HL-60 (cell line): ENCODE data around the gene CEACAM19.

Experiments used
- DNase-seq, 2 experiments: peaks; one replicate each; pipeline ENCODE4 v3.0.0-alpha.2; 2010 to 2020; ENCODE audit warnings: low read depth in 1 of 2, low spot score in 1 of 2
- H3K27ac ChIP-seq: fragments of 250-450 bp; sonication (Bioruptor Pico); replicated peaks from 2 replicates; pipeline ENCODE4 v1.5.1; 2020; ENCODE audit warnings: mild to moderate bottlenecking, moderate library complexity
- H3K27me3 ChIP-seq: fragments of 250-450 bp; sonication (Bioruptor Pico); 2 replicates; pipeline ENCODE4 v1.5.1; 2021; ENCODE audit warnings: mild to moderate bottlenecking, moderate library complexity; ENCODE audit not compliant: insufficient read depth, poor library complexity, severe bottlenecking
- H3K4me3 ChIP-seq: replicated peaks from 2 replicates; pipeline ENCODE4 v1.5.1; 2011; ENCODE audit warnings: mild to moderate bottlenecking, control low read depth, low read length; ENCODE audit not compliant: insufficient read depth
- CTCF ChIP-seq: IDR thresholded peaks from one replicate; pipeline ENCODE4 v1.5.1; 2011; ENCODE audit warnings: low read length, control low read depth, inconsistent platforms; ENCODE audit not compliant: insufficient read depth
- GABPA ChIP-seq: IDR thresholded peaks from 2 replicates; pipeline ENCODE4 v1.6.1; 2012; ENCODE audit warnings: low read depth
- POLR2AphosphoS5 ChIP-seq: IDR thresholded peaks from 2 replicates; pipeline ENCODE4 v1.6.1; 2012; ENCODE audit warnings: low read depth
- REST ChIP-seq: IDR thresholded peaks from 2 replicates; pipeline ENCODE4 v1.6.1; 2012; ENCODE audit warnings: low read depth; ENCODE audit not compliant: insufficient replicate concordance
- SPI1 ChIP-seq: IDR thresholded peaks from 2 replicates; pipeline ENCODE4 v1.6.1; 2012; ENCODE audit warnings: low read depth, mild to moderate bottlenecking, borderline replicate concordance

The CEACAM19 gene

GRCh38 chr19:44673510-44673909, 2.2 kb downstream of the CEACAM19 start:
- DNase-seq: no peak
- Histone ChIP-seq H3K27ac (no peak overlapping the region), H3K4me3 (no peak overlapping the region), H3K27me3 (no peaks in the 10 kb centered on the region)
- TF ChIP-seq SPI1 (no peak), GABPA (no peak), REST (no peak), CTCF (no peak), POLR2AphosphoS5 (no peak)

- no peak for DNase-seq
- no peaks in the 10 kb centered on the region for H3K27me3 ChIP-seq
- H3K4me3 ChIP-seq: no peak overlapping the region
- no peak overlapping the region for H3K27ac ChIP-seq
- no peak for TF ChIP-seq SPI1
- no peak for TF ChIP-seq CTCF
- no peak for TF ChIP-seq REST
- TF ChIP-seq GABPA: no peak
- no peak for TF ChIP-seq POLR2AphosphoS5
Measured at GRCh38 chr19:44675521-44675920, 4.2 kb downstream of the CEACAM19 start.

GRCh38 chr19:44677019-44677811, 5.9 kb downstream of the CEACAM19 start:
- peak in 1 of 2 experiments; percentile 52 for DNase-seq
- Histone ChIP-seq H3K27me3 (no peaks in the 10 kb centered on the region), H3K4me3 (no peak overlapping the region), H3K27ac (no peak overlapping the region)
- TF ChIP-seq REST: no peak
- TF ChIP-seq POLR2AphosphoS5: no peak
- TF ChIP-seq CTCF: no peak
- TF ChIP-seq GABPA: no peak
- no peak for TF ChIP-seq SPI1
